Adrenal gland (tissue), 5 donors: Measurements from ENCODE around the gene ZBTB24.

Source experiments
- POLR2A ChIP-seq, 2 donors: fragments of 450-650 bp; IDR thresholded peaks; one replicate each; pipeline ENCODE4 v1.6.1; 2017; ENCODE audit warnings: antibody characterized with exemption in 2 of 2, mild to moderate bottlenecking in 2 of 2, moderate library complexity in 1 of 2
- TF ChIP-seq, protein P1 (sequence below), 6 experiments: fragments of 450-650 bp in 4 of 6; fragments of 200-600 bp in 2 of 6; sonication (generic) in 1 of 6; IDR thresholded peaks; 1 replicate in 5 of 6; 2 replicates in 1 of 6; pipeline versions ENCODE4 v1.5.1 to v1.8.0; 2016 to 2021; ENCODE audit warnings: antibody characterized with exemption in 6 of 6, mild to moderate bottlenecking in 2 of 6, moderate library complexity in 1 of 6
- donor health status: DM: no; HTN: no; CAD: no.

DNA sequence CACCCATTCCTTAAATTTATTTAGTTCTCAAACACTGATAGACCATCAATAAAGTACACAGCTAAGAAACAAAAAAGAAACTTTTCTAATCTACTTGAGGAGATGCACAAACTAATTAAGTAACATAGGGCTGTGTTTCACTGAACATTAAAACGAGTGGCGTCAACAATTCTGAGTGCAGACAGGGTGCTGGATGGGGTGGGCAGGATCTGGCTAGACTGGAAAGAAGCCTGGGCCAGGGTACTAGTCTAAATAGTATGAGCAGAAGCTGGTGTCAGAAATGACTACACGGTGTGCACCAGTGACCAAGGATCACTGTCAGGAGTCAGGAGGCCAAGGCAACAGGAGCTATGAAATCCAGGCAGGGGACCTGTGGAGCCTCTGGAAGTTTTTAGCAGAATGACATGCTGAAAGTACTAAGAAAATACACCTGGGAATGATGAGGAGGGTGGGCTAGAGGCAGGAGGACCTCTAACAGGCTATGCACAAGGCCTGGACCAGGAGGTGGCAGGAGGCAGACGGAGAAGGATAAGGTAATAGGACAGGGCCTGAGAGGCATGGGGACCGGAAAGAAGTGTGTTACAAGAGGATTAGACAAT is 13.3 kb downstream of the ZBTB24 start:
- TF ChIP-seq, protein P1, sequence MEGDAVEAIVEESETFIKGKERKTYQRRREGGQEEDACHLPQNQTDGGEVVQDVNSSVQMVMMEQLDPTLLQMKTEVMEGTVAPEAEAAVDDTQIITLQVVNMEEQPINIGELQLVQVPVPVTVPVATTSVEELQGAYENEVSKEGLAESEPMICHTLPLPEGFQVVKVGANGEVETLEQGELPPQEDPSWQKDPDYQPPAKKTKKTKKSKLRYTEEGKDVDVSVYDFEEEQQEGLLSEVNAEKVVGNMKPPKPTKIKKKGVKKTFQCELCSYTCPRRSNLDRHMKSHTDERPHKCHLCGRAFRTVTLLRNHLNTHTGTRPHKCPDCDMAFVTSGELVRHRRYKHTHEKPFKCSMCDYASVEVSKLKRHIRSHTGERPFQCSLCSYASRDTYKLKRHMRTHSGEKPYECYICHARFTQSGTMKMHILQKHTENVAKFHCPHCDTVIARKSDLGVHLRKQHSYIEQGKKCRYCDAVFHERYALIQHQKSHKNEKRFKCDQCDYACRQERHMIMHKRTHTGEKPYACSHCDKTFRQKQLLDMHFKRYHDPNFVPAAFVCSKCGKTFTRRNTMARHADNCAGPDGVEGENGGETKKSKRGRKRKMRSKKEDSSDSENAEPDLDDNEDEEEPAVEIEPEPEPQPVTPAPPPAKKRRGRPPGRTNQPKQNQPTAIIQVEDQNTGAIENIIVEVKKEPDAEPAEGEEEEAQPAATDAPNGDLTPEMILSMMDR (IDR thresholded peaks at IDR 0.05), result no peak
- TF ChIP-seq POLR2A (IDR thresholded peaks at IDR 0.05), result no peak
